OCI-LY7 (cell line): Measurements from ENCODE around the gene IQCH.

Experiments used
- EZH2phosphoT487 ChIP-seq: fragments of 200-600 bp; sonication (generic); IDR thresholded peaks from 2 replicates; pipeline ENCODE4 v1.6.1; 2018; ENCODE audit warnings: low read depth, borderline replicate concordance, mild to moderate bottlenecking, mixed run types, antibody characterized with exemption, low read length, moderate library complexity, mixed read lengths
- TF ChIP-seq, protein P1 (sequence below): fragments of 200-600 bp; sonication (generic); conservative IDR thresholded peaks from 2 replicates; pipeline ENCODE4 v1.5.1; 2014; ENCODE audit warnings: mild to moderate bottlenecking, antibody characterized with exemption, low read length, moderate library complexity, mixed read lengths

DNA sequence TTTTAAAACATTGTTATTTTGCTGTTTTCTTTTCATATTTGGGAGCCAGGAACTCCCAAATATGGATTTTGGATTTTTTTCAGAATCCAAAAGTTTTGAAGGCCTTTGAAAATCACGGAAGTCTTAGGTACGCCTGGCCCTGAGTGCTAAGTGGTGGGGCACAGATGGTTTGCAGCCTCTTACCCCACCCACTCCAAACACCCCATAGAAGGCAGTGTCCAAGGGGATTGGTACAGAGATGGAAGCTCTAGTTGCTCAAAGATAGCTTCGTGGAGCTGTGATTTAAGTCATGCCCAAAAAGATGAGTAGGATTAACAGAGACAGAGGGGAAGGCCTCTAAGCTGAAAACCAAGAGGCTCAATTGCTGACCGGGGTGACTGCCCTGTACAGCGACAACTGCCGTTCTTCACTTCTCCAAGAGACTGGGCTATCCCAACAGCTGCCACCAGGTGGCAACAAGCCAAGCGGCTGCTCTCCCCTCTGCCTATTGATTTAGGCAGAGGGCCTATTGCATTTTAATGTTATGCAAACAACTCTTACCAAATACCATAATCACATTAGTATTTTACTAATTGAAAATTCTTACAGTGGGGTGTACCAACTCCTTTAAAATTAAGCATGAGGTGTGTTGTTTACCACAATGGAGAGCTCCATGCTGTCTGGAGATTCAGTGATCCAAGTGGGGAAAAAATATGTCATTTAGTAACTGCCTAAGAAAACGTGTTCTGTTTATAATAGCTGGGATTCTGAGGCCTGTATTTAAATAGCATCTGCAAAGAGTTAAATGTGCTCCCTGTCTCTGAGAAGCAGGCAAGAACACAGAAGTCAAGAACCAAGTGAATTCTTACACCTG, 202.3 kb downstream of the IQCH start:
- TF ChIP-seq, protein P1, sequence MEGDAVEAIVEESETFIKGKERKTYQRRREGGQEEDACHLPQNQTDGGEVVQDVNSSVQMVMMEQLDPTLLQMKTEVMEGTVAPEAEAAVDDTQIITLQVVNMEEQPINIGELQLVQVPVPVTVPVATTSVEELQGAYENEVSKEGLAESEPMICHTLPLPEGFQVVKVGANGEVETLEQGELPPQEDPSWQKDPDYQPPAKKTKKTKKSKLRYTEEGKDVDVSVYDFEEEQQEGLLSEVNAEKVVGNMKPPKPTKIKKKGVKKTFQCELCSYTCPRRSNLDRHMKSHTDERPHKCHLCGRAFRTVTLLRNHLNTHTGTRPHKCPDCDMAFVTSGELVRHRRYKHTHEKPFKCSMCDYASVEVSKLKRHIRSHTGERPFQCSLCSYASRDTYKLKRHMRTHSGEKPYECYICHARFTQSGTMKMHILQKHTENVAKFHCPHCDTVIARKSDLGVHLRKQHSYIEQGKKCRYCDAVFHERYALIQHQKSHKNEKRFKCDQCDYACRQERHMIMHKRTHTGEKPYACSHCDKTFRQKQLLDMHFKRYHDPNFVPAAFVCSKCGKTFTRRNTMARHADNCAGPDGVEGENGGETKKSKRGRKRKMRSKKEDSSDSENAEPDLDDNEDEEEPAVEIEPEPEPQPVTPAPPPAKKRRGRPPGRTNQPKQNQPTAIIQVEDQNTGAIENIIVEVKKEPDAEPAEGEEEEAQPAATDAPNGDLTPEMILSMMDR, result peak; percentile 98
- no peak for TF ChIP-seq EZH2phosphoT487
